SK-N-SH (cell line): Measurements from ENCODE around the gene AIF1L. TPM values are rescaled to one million over a fixed set of nuclear protein-coding genes. Genes with fewer than 3 reads are reported as not detected.

Experiments
- CTCF ChIA-PET: fragments of 300-600, 350-600 bp; formaldehyde crosslinking; extraction: SDS; loops from one replicate; lab custom pipeline; 2021; lab: Yijun Ruan, JAX
- POLR2A ChIA-PET: fragments of 350-600 bp; sonication (Branson Sonifier 250); formaldehyde crosslinking; extraction: SDS; loops from one replicate; lab custom pipeline; 2020; ENCODE audit warnings: antibody characterized with exemption, inconsistent platforms; lab: Yijun Ruan, JAX
- DNase-seq: peaks from one replicate; pipeline ENCODE4 v3.0.0; 2012
- H2AFZ ChIP-seq: fragments of 200-600 bp; sonication (generic); 2 replicates; pipeline ENCODE4 v1.8.1; 2016; ENCODE audit warnings: antibody characterized with exemption, mild to moderate bottlenecking, low read depth
- H3F3A ChIP-seq: fragments of 200-600 bp; sonication (generic); replicated peaks from 2 replicates; pipeline ENCODE3; 2016; ENCODE audit warnings: antibody characterized with exemption, mild to moderate bottlenecking; ENCODE audit not compliant: insufficient read depth
- H3K27ac ChIP-seq, 2 experiments: fragments of 200-500 bp in 1 of 2; fragments of 200-600 bp in 1 of 2; sonication (Bioruptor generic) in 1 of 2; sonication (generic), shearing (Covaris generic) in 1 of 2; 2 replicates each; pipeline versions ENCODE4 v1.5.1 to v1.6.1; 2014 to 2016; ENCODE audit warnings: low read depth in 2 of 2, inconsistent platforms in 1 of 2, low read length in 1 of 2, mild to moderate bottlenecking in 1 of 2, mixed read lengths in 1 of 2
- H3K27me3 ChIP-seq: fragments of 200-600 bp; sonication (generic), shearing (Covaris generic); 2 replicates; pipeline ENCODE4 v1.6.1; 2016; ENCODE audit warnings: mixed run types; ENCODE audit not compliant: insufficient read depth
- H3K36me3 ChIP-seq, 2 experiments: fragments of 200-500 bp in 1 of 2; fragments of 200-600 bp in 1 of 2; sonication (Bioruptor generic) in 1 of 2; sonication (generic) in 1 of 2; replicated peaks in 1 of 2; 2 replicates each; pipeline versions ENCODE3 to v1.5.1; 2014 to 2016; ENCODE audit warnings: low read length in 1 of 2, mild to moderate bottlenecking in 1 of 2; ENCODE audit not compliant: insufficient read depth in 2 of 2, control insufficient read depth in 1 of 2
- H3K4me1 ChIP-seq, 2 experiments: fragments of 200-500 bp in 1 of 2; fragments of 200-600 bp in 1 of 2; sonication (Bioruptor generic) in 1 of 2; sonication (generic), shearing (Covaris generic) in 1 of 2; 2 replicates each; pipeline versions ENCODE4 v1.5.1 to v1.6.1; 2014 to 2016; ENCODE audit warnings: low read depth in 1 of 2, low read length in 1 of 2, mixed run types in 1 of 2; ENCODE audit not compliant: insufficient read depth in 2 of 2, control insufficient read depth in 1 of 2
- H3K4me2 ChIP-seq: fragments of 200-600 bp; sonication (generic), shearing (Covaris generic); 2 replicates; pipeline ENCODE4 v1.6.1; 2017; ENCODE audit warnings: mixed run types
- H3K4me3 ChIP-seq, 2 experiments: fragments of 200-500 bp in 1 of 2; fragments of 200-600 bp in 1 of 2; sonication (Bioruptor generic) in 1 of 2; sonication (generic), shearing (Covaris generic) in 1 of 2; 2 replicates each; pipeline versions ENCODE4 v1.5.1 to v1.8.1; 2014 to 2016; ENCODE audit warnings: low read depth in 2 of 2, inconsistent platforms in 1 of 2, low read length in 1 of 2, mild to moderate bottlenecking in 1 of 2, mixed read lengths in 1 of 2, moderate library complexity in 1 of 2
- H3K79me2 ChIP-seq: fragments of 200-600 bp; sonication (generic); 2 replicates; pipeline ENCODE4 v1.8.1; 2017; ENCODE audit warnings: mild to moderate bottlenecking; ENCODE audit not compliant: insufficient read depth
- H3K9ac ChIP-seq: fragments of 200-600 bp; sonication (generic); 2 replicates; pipeline ENCODE4 v1.6.1; 2017; ENCODE audit warnings: mixed run types
- H3K9me2 ChIP-seq: fragments of 200-600 bp; sonication (generic); 2 replicates; pipeline ENCODE4 v1.6.1; 2017; ENCODE audit warnings: mixed run types
- H3K9me3 ChIP-seq: fragments of 200-600 bp; sonication (generic); 2 replicates; pipeline ENCODE4 v1.6.1; 2017; ENCODE audit warnings: mixed run types, mild to moderate bottlenecking, moderate library complexity
- H4K20me1 ChIP-seq: fragments of 200-600 bp; sonication (generic); 2 replicates; pipeline ENCODE4 v1.6.1; 2017; ENCODE audit warnings: mild to moderate bottlenecking, mixed run types; ENCODE audit not compliant: insufficient read depth
- FOSL2 ChIP-seq: IDR thresholded peaks from 2 replicates; pipeline ENCODE4 v1.4.0; 2012; ENCODE audit warnings: low read depth, mild to moderate bottlenecking, moderate library complexity, borderline replicate concordance
- FOXM1 ChIP-seq: IDR thresholded peaks from 2 replicates; pipeline ENCODE4 v1.4.0; 2012; ENCODE audit warnings: low read depth, mild to moderate bottlenecking
- GABPA ChIP-seq: IDR thresholded peaks from 2 replicates; pipeline ENCODE4 v1.4.0; 2012; ENCODE audit warnings: low read depth, mild to moderate bottlenecking
- MXI1 ChIP-seq: IDR thresholded peaks from 2 replicates; pipeline ENCODE4 v1.6.1; 2012; ENCODE audit warnings: mild to moderate bottlenecking, low read depth, low read length, improper control_type of control experiment
- NFIC ChIP-seq: IDR thresholded peaks from 2 replicates; pipeline ENCODE4 v1.4.0; 2012; ENCODE audit warnings: borderline replicate concordance
- RXRA ChIP-seq: IDR thresholded peaks from 2 replicates; pipeline ENCODE4 v1.4.0; 2012; ENCODE audit warnings: low read depth, mild to moderate bottlenecking, borderline replicate concordance
- SMC3 ChIP-seq: IDR thresholded peaks from 2 replicates; pipeline ENCODE4 v1.6.1; 2012; ENCODE audit warnings: low read depth, low read length, improper control_type of control experiment
- TCF12 ChIP-seq: IDR thresholded peaks from 2 replicates; pipeline ENCODE4 v1.4.0; 2012
- YY1 ChIP-seq: IDR thresholded peaks from 2 replicates; pipeline ENCODE4 v1.4.0; 2012; ENCODE audit warnings: low read depth, mild to moderate bottlenecking
- WGBS: methylation state at CpG from one replicate; pipeline ENCODE4 v1.1.6; 2017; ENCODE audit warnings: low lambda C conversion rate; 5-methylcytosine and 5-hydroxymethylcytosine counted together
- polyA plus RNA-seq, 3 experiments: library from polyadenylated mRNA; depleted of rRNA; stranded (reverse); fragments of >200 nt; gene quantifications; 2 replicates each; pipeline ENCODE4 v1.2.3, GENCODE V29; 2012
- TF ChIP-seq, protein P1 (sequence below): fragments of 200-600 bp; sonication (generic); IDR thresholded peaks from 2 replicates; pipeline ENCODE4 v1.6.1; 2017; ENCODE audit warnings: antibody characterized with exemption, mild to moderate bottlenecking, moderate library complexity
- TF ChIP-seq, protein P2 (sequence below): IDR thresholded peaks from 2 replicates; pipeline ENCODE4 v1.4.0; 2012; ENCODE audit warnings: low read depth, borderline replicate concordance
- TF ChIP-seq, protein P3 (sequence below): IDR thresholded peaks from 2 replicates; pipeline ENCODE4 v1.4.0; 2012; ENCODE audit warnings: low read depth, borderline replicate concordance
- TF ChIP-seq, protein P4 (sequence below): fragments of 150-350 bp; IDR thresholded peaks from 2 replicates; pipeline ENCODE4 v1.6.1; 2016; ENCODE audit warnings: mild to moderate bottlenecking, low read depth, low read length
- TF ChIP-seq, protein P5 (sequence below): fragments of 150-350 bp; IDR thresholded peaks from 2 replicates; pipeline ENCODE4 v1.6.1; 2017; ENCODE audit warnings: antibody characterized with exemption, low read length, low read depth, borderline replicate concordance
- TF ChIP-seq, protein P6 (sequence below): IDR thresholded peaks from 2 replicates; pipeline ENCODE4 v1.6.1; 2012; ENCODE audit warnings: mild to moderate bottlenecking, low read depth, low read length, moderate library complexity

The AIF1L gene
- polyA plus RNA-seq, 1 of the 3 experiments (the other 2 are of a cell fraction) = 0.26 TPM

DNA sequence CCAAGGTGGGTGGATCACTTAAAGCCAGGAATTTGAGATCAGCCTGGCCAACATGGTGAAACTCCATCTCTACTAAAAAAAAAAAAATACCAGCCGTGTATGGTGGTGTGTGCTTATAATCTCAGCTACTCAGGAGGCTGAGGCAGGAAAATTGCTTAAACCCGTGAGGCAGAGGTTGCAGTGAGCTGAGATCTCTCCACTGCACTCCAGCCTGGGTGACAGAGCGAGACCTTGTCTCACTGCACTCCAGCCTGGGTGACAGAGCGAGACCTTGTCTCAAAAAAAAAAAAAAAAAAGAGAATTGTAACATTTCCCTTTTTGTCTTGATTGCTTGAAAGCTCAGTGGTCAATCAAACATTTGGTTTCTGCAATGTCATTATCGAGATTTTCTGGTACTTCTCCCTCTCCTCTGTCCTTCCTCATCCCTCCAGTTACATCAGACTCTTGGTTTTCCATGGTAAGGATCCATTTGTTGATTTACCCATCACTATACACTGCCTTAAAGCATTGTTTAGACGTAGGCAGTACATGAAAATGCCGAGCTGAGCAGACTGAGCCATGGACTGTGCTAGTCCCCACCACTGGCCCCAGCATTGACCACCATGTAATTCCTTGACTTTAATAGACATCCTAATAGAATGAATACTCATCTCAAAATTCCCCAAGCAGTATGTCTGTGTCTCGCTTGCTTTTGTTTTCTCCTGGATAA is 11.5 kb upstream of the AIF1L start (continued):
- TF ChIP-seq, protein P1, sequence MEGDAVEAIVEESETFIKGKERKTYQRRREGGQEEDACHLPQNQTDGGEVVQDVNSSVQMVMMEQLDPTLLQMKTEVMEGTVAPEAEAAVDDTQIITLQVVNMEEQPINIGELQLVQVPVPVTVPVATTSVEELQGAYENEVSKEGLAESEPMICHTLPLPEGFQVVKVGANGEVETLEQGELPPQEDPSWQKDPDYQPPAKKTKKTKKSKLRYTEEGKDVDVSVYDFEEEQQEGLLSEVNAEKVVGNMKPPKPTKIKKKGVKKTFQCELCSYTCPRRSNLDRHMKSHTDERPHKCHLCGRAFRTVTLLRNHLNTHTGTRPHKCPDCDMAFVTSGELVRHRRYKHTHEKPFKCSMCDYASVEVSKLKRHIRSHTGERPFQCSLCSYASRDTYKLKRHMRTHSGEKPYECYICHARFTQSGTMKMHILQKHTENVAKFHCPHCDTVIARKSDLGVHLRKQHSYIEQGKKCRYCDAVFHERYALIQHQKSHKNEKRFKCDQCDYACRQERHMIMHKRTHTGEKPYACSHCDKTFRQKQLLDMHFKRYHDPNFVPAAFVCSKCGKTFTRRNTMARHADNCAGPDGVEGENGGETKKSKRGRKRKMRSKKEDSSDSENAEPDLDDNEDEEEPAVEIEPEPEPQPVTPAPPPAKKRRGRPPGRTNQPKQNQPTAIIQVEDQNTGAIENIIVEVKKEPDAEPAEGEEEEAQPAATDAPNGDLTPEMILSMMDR = no peak
- TF ChIP-seq FOXM1 (no peak), RXRA (no peak)
- TF ChIP-seq, protein P2, sequence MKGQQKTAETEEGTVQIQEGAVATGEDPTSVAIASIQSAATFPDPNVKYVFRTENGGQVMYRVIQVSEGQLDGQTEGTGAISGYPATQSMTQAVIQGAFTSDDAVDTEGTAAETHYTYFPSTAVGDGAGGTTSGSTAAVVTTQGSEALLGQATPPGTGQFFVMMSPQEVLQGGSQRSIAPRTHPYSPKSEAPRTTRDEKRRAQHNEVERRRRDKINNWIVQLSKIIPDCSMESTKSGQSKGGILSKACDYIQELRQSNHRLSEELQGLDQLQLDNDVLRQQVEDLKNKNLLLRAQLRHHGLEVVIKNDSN = no peak
- TF ChIP-seq, protein P3, sequence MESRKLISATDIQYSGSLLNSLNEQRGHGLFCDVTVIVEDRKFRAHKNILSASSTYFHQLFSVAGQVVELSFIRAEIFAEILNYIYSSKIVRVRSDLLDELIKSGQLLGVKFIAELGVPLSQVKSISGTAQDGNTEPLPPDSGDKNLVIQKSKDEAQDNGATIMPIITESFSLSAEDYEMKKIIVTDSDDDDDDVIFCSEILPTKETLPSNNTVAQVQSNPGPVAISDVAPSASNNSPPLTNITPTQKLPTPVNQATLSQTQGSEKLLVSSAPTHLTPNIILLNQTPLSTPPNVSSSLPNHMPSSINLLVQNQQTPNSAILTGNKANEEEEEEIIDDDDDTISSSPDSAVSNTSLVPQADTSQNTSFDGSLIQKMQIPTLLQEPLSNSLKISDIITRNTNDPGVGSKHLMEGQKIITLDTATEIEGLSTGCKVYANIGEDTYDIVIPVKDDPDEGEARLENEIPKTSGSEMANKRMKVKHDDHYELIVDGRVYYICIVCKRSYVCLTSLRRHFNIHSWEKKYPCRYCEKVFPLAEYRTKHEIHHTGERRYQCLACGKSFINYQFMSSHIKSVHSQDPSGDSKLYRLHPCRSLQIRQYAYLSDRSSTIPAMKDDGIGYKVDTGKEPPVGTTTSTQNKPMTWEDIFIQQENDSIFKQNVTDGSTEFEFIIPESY = no peak

DNA sequence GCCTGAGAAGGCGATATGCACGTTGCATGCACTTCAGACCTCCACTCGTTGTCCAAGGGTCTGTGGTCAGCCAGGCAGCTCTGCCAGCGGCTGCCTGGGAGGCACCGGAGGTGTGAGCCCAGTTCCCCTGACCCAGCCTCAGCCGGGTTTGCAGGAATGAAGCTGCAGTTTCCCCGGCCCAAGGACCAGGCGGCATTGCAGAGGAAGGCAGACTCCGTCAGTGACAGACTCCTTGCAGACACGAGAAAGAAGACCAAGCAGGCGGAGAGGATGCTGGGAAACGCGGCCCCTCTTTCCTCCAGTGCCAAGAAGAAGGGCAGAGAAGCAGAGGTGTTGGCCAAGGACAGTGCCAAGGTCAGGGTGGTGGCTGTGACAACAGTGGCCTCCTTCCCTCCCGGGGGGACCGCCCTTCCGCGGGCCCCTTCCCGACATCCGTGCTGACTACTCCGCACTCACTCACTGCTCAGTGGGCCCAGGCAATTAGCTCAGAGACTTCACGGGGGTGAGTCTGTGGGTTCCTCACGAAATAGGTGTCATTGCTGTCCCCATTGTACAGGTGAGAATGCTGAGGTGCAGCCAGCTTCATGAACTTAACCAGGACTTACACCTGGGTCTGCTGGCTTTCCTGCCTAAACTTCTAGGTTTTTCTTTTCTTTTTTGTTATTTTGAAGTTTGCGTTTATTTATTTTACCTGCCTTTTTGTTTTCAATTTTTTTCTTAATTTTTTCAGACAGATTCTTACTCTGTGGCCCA is 10.8 kb upstream of the AIF1L start:
- H3K9ac ChIP-seq = no peak overlapping the region
- H3K9me2 ChIP-seq = no peaks in the 10 kb centered on the region
- no peaks in the 10 kb centered on the region for H4K20me1 ChIP-seq
- H3K9me3 ChIP-seq = no peaks in the 10 kb centered on the region
- DNase-seq = no peak
- H3K4me2 ChIP-seq = no peak overlapping the region
- ChIA-PET CTCF (interaction anchor here (1.1 to 3.7 kb wide), 3 partner anchors 9 to 39 kb away, joined by 4 to 15 read pairs (median 6); no protein-coding TSS in a partner anchor), POLR2A (no interaction called here)
- no peak overlapping the region for H2AFZ ChIP-seq
- peaks cover 13% of the 10 kb centered on the region; the same call in 1 of the 2 replicates for H3K27me3 ChIP-seq
- H3K36me3 ChIP-seq = no peaks in the 10 kb centered on the region
- 63% methylated on average over 23 of the region's 23 CpGs for WGBS
- H3K79me2 ChIP-seq = no peaks in the 10 kb centered on the region
- no peaks in the 10 kb centered on the region for H3F3A ChIP-seq
- H3K4me3 ChIP-seq = no peak overlapping the region
- no peaks in the 10 kb centered on the region; a peak in 1 of 4 replicates for H3K4me1 ChIP-seq
- no peak overlapping the region for H3K27ac ChIP-seq
- TF ChIP-seq YY1 (no peak), FOSL2 (no peak), GABPA (no peak), TCF12 (no peak), NFIC (no peak), RXRA (no peak), SMC3 (no peak), MXI1 (no peak)
- TF ChIP-seq, protein P4, sequence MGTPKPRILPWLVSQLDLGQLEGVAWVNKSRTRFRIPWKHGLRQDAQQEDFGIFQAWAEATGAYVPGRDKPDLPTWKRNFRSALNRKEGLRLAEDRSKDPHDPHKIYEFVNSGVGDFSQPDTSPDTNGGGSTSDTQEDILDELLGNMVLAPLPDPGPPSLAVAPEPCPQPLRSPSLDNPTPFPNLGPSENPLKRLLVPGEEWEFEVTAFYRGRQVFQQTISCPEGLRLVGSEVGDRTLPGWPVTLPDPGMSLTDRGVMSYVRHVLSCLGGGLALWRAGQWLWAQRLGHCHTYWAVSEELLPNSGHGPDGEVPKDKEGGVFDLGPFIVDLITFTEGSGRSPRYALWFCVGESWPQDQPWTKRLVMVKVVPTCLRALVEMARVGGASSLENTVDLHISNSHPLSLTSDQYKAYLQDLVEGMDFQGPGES = no peak
- TF ChIP-seq, protein P5, sequence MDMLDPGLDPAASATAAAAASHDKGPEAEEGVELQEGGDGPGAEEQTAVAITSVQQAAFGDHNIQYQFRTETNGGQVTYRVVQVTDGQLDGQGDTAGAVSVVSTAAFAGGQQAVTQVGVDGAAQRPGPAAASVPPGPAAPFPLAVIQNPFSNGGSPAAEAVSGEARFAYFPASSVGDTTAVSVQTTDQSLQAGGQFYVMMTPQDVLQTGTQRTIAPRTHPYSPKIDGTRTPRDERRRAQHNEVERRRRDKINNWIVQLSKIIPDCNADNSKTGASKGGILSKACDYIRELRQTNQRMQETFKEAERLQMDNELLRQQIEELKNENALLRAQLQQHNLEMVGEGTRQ = no peak
- TF ChIP-seq, protein P6, sequence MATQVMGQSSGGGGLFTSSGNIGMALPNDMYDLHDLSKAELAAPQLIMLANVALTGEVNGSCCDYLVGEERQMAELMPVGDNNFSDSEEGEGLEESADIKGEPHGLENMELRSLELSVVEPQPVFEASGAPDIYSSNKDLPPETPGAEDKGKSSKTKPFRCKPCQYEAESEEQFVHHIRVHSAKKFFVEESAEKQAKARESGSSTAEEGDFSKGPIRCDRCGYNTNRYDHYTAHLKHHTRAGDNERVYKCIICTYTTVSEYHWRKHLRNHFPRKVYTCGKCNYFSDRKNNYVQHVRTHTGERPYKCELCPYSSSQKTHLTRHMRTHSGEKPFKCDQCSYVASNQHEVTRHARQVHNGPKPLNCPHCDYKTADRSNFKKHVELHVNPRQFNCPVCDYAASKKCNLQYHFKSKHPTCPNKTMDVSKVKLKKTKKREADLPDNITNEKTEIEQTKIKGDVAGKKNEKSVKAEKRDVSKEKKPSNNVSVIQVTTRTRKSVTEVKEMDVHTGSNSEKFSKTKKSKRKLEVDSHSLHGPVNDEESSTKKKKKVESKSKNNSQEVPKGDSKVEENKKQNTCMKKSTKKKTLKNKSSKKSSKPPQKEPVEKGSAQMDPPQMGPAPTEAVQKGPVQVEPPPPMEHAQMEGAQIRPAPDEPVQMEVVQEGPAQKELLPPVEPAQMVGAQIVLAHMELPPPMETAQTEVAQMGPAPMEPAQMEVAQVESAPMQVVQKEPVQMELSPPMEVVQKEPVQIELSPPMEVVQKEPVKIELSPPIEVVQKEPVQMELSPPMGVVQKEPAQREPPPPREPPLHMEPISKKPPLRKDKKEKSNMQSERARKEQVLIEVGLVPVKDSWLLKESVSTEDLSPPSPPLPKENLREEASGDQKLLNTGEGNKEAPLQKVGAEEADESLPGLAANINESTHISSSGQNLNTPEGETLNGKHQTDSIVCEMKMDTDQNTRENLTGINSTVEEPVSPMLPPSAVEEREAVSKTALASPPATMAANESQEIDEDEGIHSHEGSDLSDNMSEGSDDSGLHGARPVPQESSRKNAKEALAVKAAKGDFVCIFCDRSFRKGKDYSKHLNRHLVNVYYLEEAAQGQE = no peak
- TF ChIP-seq, protein P1 = no peak
